ENCODE measurements around the gene IFT80. TPM values are rescaled to one million over a fixed set of nuclear protein-coding genes. Genes with fewer than 3 reads are reported as not detected.

The IFT80 gene
- total RNA-seq, 4 donors from 2014 or later = 43.8 to 111 (median 51.0) TPM

GRCh38 chr3:160444411-160444810 is 45.4 kb upstream of the IFT80 start:
- intact Hi-C loops (cut with DNase I) = no loop called here
- no peak overlapping the region for H3K4me3 ChIP-seq (replicated peaks in 1 of 3)
- TF ChIP-seq POLR2A (IDR thresholded peaks at IDR 0.05) (no peak), CTCF (IDR thresholded peaks at IDR 0.05) (no peak)
- WGBS, 2 donors = 85 to 96% methylated on average over 1 of the region's 1 CpG
- no peaks in the 10 kb centered on the region for H3K4me1 ChIP-seq
- no peaks in the 10 kb centered on the region for H3K36me3 ChIP-seq
- no peak overlapping the region for H3K27ac ChIP-seq
- no peaks in the 10 kb centered on the region for H3K27me3 ChIP-seq
- DNase-seq = no peak
- H3K9me3 ChIP-seq = no peaks in the 10 kb centered on the region

- Histone ChIP-seq H3K27me3 (no peaks in the 10 kb centered on the region), H3K4me1 (no peaks in the 10 kb centered on the region), H3K36me3 (no peaks in the 10 kb centered on the region), H3K4me3 (replicated peaks in 1 of 3) (no peak overlapping the region), H3K27ac (no peak overlapping the region), H3K9me3 (no peaks in the 10 kb centered on the region)
- 97% methylated on average over 7 of the region's 7 CpGs for WGBS, 2 donors
- intact Hi-C loops (cut with DNase I) = no loop called here
- no peak for DNase-seq
- no peak for TF ChIP-seq POLR2A (IDR thresholded peaks at IDR 0.05)
Observed at GRCh38 chr3:160440687-160441086, 41.7 kb upstream of the IFT80 start.

GRCh38 chr3:160437083-160437455 is 38.0 kb upstream of the IFT80 start:
- intact Hi-C loops (cut with DNase I) = no loop called here
- Histone ChIP-seq H3K4me1 (no peaks in the 10 kb centered on the region), H3K36me3 (peaks cover 4 to 19% of the 10 kb centered on the region in 2 donors), H3K27ac (no peak overlapping the region), H3K9me3 (no peaks in the 10 kb centered on the region), H3K27me3 (no peaks in the 10 kb centered on the region), H3K4me3 (replicated peaks in 1 of 3) (no peak overlapping the region)
- 74 to 92% methylated on average over 5 of the region's 5 CpGs for WGBS, 2 donors
- TF ChIP-seq CTCF (IDR thresholded peaks at IDR 0.05) (no peak), POLR2A (IDR thresholded peaks at IDR 0.05) (no peak)
- no peak for DNase-seq

- Histone ChIP-seq H3K27ac (no peak overlapping the region), H3K9me3 (no peaks in the 10 kb centered on the region), H3K4me3 (replicated peaks in 1 of 3) (no peak overlapping the region), H3K36me3 (peaks cover 11 to 32% of the 10 kb centered on the region in 2 donors), H3K4me1 (no peaks in the 10 kb centered on the region), H3K27me3 (no peaks in the 10 kb centered on the region)
- WGBS, 2 donors = 96 to 98% methylated on average over 1 of the region's 1 CpG
- TF ChIP-seq CTCF (IDR thresholded peaks at IDR 0.05) (no peak), POLR2A (IDR thresholded peaks at IDR 0.05) (no peak)
- DNase-seq = no peak
- intact Hi-C loops (cut with DNase I) = no loop called here
Observed at GRCh38 chr3:160435747-160436146, 36.7 kb upstream of the IFT80 start.

GRCh38 chr3:160435095-160435494 is 36.1 kb upstream of the IFT80 start:
- WGBS, 2 donors = 82 to 88% methylated on average over 2 of the region's 2 CpGs
- Histone ChIP-seq H3K27me3 (no peaks in the 10 kb centered on the region), H3K27ac (no peak overlapping the region), H3K9me3 (no peaks in the 10 kb centered on the region), H3K4me3 (replicated peaks in 1 of 3) (no peak overlapping the region), H3K4me1 (no peaks in the 10 kb centered on the region), H3K36me3 (peaks cover 15 to 35% of the 10 kb centered on the region in 2 donors)
- no peak for DNase-seq
- intact Hi-C loops (cut with DNase I) = no loop called here
- TF ChIP-seq CTCF (IDR thresholded peaks at IDR 0.05) (no peak), POLR2A (IDR thresholded peaks at IDR 0.05) (no peak)

GRCh38 chr3:160434071-160434470 is 35.0 kb upstream of the IFT80 start:
- Histone ChIP-seq H3K27me3 (no peaks in the 10 kb centered on the region), H3K36me3 (peaks cover 15 to 38% of the 10 kb centered on the region in 2 donors), H3K4me3 (replicated peaks in 1 of 3) (no peak overlapping the region), H3K27ac (no peak overlapping the region), H3K4me1 (no peaks in the 10 kb centered on the region), H3K9me3 (no peaks in the 10 kb centered on the region)
- TF ChIP-seq POLR2A (IDR thresholded peaks at IDR 0.05) = no peak
- TF ChIP-seq CTCF (IDR thresholded peaks at IDR 0.05) = no peak
- intact Hi-C loops (cut with DNase I) = no loop called here
- 61 to 75% methylated on average over 2 of the region's 2 CpGs for WGBS, 2 donors
- no peak for DNase-seq

All from thyroid gland (tissue), 4 donors.